ENCODE data around the gene KCNJ6.
A peak's percentile ranks its signal among the peaks of the same experiment; 100 is the strongest.
"Not testable (repeated sequence)": the region's sequence is repeated elsewhere in the genome, so short reads cannot be mapped to it uniquely, and the experiment has no call there.

Gene KCNJ6

GRCh38 chr21:37916310-37917051, at the start of gene KCNJ6:
KCNJ6 (minus strand) TSS chr21:37916457; CDS start chr21:37840682, 75,775 bp downstream.
- H3K9me3 Mint-ChIP-seq, result no peaks in the 10 kb centered on the region
- H3K36me3 Mint-ChIP-seq, result no peaks in the 10 kb centered on the region
- no peak within 1 kb of the TSS for H3K27ac Mint-ChIP-seq
- no peak within 1 kb of the TSS for H3K4me3 Mint-ChIP-seq
- ATAC-seq (no peak), DNase-seq (ENCODE audit: low spot score in 2 of 2) (no peak)
- H3K4me1 Mint-ChIP-seq, result no peaks in the 10 kb centered on the region

GRCh38 chr21:37965088-37965805, 49.0 kb upstream of the KCNJ6 start:
- DNase-seq (ENCODE audit: low spot score in 2 of 2) (no peak), ATAC-seq (peak; percentile 39)
- Mint-ChIP-seq H3K9me3 (no peaks in the 10 kb centered on the region), H3K4me1 (no peaks in the 10 kb centered on the region), H3K4me3 (no peak overlapping the region), H3K36me3 (no peaks in the 10 kb centered on the region), H3K27ac (no peak overlapping the region)

GRCh38 chr21:37958537-37958936, 42.3 kb upstream of the KCNJ6 start:
- H3K4me1 Mint-ChIP-seq, result no peaks in the 10 kb centered on the region
- no peaks in the 10 kb centered on the region for H3K36me3 Mint-ChIP-seq
- ATAC-seq (no peak), DNase-seq (ENCODE audit: low spot score in 2 of 2) (no peak)
- no peak overlapping the region for H3K27ac Mint-ChIP-seq
- no peak overlapping the region for H3K4me3 Mint-ChIP-seq
- H3K9me3 Mint-ChIP-seq, result no peaks in the 10 kb centered on the region

- Mint-ChIP-seq H3K9me3 (no peaks in the 10 kb centered on the region), H3K27ac (no peak overlapping the region), H3K4me1 (no peaks in the 10 kb centered on the region), H3K4me3 (no peak overlapping the region), H3K36me3 (no peaks in the 10 kb centered on the region)
- DNase-seq (ENCODE audit: low spot score in 2 of 2) (no peak), ATAC-seq (no peak)
Observed at GRCh38 chr21:37956772-37957171, 40.5 kb upstream of the KCNJ6 start.

- Mint-ChIP-seq H3K4me1 (no peaks in the 10 kb centered on the region), H3K27ac (no peak overlapping the region), H3K9me3 (no peaks in the 10 kb centered on the region), H3K36me3 (no peaks in the 10 kb centered on the region), H3K4me3 (no peak overlapping the region)
- DNase-seq (ENCODE audit: low spot score in 2 of 2), result no peak
- ATAC-seq, result no peak
Observed at GRCh38 chr21:37945036-37945435, 28.8 kb upstream of the KCNJ6 start.

GRCh38 chr21:37944496-37944895, 28.2 kb upstream of the KCNJ6 start:
- Mint-ChIP-seq H3K9me3 (peaks cover 2% of the 10 kb centered on the region), H3K4me3 (no peak overlapping the region), H3K4me1 (no peaks in the 10 kb centered on the region), H3K27ac (no peak overlapping the region), H3K36me3 (no peaks in the 10 kb centered on the region)
- ATAC-seq, result no peak
- no peak for DNase-seq (ENCODE audit: low spot score in 2 of 2)

- Mint-ChIP-seq H3K4me3 (no peak overlapping the region), H3K4me1 (no peaks in the 10 kb centered on the region), H3K9me3 (peaks cover 6% of the 10 kb centered on the region), H3K27ac (no peak overlapping the region), H3K36me3 (no peaks in the 10 kb centered on the region)
- ATAC-seq, result no peak
- DNase-seq (ENCODE audit: low spot score in 2 of 2), result no peak
Observed at GRCh38 chr21:37940691-37941090, 24.4 kb upstream of the KCNJ6 start.

GRCh38 chr21:37939838-37940237, 23.6 kb upstream of the KCNJ6 start:
- Mint-ChIP-seq H3K4me1 (no peaks in the 10 kb centered on the region), H3K36me3 (no peaks in the 10 kb centered on the region), H3K27ac (no peak overlapping the region), H3K4me3 (no peak overlapping the region), H3K9me3 (peaks cover 6% of the 10 kb centered on the region)
- ATAC-seq, result no peak
- DNase-seq (ENCODE audit: low spot score in 2 of 2), result no peak

GRCh38 chr21:37939251-37939650, 23.0 kb upstream of the KCNJ6 start:
- Mint-ChIP-seq H3K4me3 (no peak overlapping the region), H3K9me3 (peaks cover 6% of the 10 kb centered on the region), H3K36me3 (no peaks in the 10 kb centered on the region), H3K27ac (no peak overlapping the region), H3K4me1 (no peaks in the 10 kb centered on the region)
- DNase-seq (ENCODE audit: low spot score in 2 of 2) (no peak), ATAC-seq (no peak)

- H3K36me3 Mint-ChIP-seq, result no peaks in the 10 kb centered on the region
- H3K9me3 Mint-ChIP-seq, result peaks cover 9% of the 10 kb centered on the region
- ATAC-seq, result no peak
- H3K4me1 Mint-ChIP-seq, result no peaks in the 10 kb centered on the region
- DNase-seq (ENCODE audit: low spot score in 2 of 2), result no peak
- H3K27ac Mint-ChIP-seq, result no peak overlapping the region
- no peak overlapping the region for H3K4me3 Mint-ChIP-seq
Observed at GRCh38 chr21:37937668-37938067, 21.4 kb upstream of the KCNJ6 start.

GRCh38 chr21:37936010-37936785, 19.9 kb upstream of the KCNJ6 start:
- Mint-ChIP-seq H3K36me3 (no peaks in the 10 kb centered on the region), H3K9me3 (peaks cover 9% of the 10 kb centered on the region), H3K27ac (no peak overlapping the region), H3K4me1 (no peaks in the 10 kb centered on the region), H3K4me3 (no peak overlapping the region)
- no peak for DNase-seq (ENCODE audit: low spot score in 2 of 2)
- ATAC-seq, result no peak

- DNase-seq (ENCODE audit: low spot score in 2 of 2), result no peak
- H3K4me3 Mint-ChIP-seq, result no peak overlapping the region
- no peaks in the 10 kb centered on the region for H3K4me1 Mint-ChIP-seq
- no peak overlapping the region for H3K27ac Mint-ChIP-seq
- no peaks in the 10 kb centered on the region for H3K36me3 Mint-ChIP-seq
- peaks cover 6% of the 10 kb centered on the region for H3K9me3 Mint-ChIP-seq
- ATAC-seq, result no peak
Observed at GRCh38 chr21:37932936-37933335, 16.7 kb upstream of the KCNJ6 start.

- DNase-seq (ENCODE audit: low spot score in 2 of 2) (no peak), ATAC-seq (no peak)
- H3K9me3 Mint-ChIP-seq, result peaks cover 3% of the 10 kb centered on the region
- no peaks in the 10 kb centered on the region for H3K36me3 Mint-ChIP-seq
- H3K27ac Mint-ChIP-seq, result no peak overlapping the region
- H3K4me1 Mint-ChIP-seq, result no peaks in the 10 kb centered on the region
- H3K4me3 Mint-ChIP-seq, result no peak overlapping the region
Observed at GRCh38 chr21:37927711-37928110, 11.5 kb upstream of the KCNJ6 start.

GRCh38 chr21:37921091-37921490, 4.8 kb upstream of the KCNJ6 start:
- Mint-ChIP-seq H3K27ac (no peak overlapping the region), H3K9me3 (no peaks in the 10 kb centered on the region), H3K4me1 (no peaks in the 10 kb centered on the region), H3K36me3 (no peaks in the 10 kb centered on the region), H3K4me3 (no peak overlapping the region)
- ATAC-seq, result no peak
- DNase-seq (ENCODE audit: low spot score in 2 of 2), result no peak

- not testable (repeated sequence) for ATAC-seq; H3K27ac Mint-ChIP-seq; H3K4me3 Mint-ChIP-seq; DNase-seq (ENCODE audit: low spot score in 2 of 2); H3K36me3 Mint-ChIP-seq; H3K9me3 Mint-ChIP-seq; H3K4me1 Mint-ChIP-seq
Observed at GRCh38 chr21:37920302-37920701, 4.0 kb upstream of the KCNJ6 start.
